ENCODE measurements around the gene VCL.
"Not testable (repeated sequence)": the region's sequence is repeated elsewhere in the genome, so short reads cannot be mapped to it uniquely, and the experiment has no call there.

The VCL gene

DNA sequence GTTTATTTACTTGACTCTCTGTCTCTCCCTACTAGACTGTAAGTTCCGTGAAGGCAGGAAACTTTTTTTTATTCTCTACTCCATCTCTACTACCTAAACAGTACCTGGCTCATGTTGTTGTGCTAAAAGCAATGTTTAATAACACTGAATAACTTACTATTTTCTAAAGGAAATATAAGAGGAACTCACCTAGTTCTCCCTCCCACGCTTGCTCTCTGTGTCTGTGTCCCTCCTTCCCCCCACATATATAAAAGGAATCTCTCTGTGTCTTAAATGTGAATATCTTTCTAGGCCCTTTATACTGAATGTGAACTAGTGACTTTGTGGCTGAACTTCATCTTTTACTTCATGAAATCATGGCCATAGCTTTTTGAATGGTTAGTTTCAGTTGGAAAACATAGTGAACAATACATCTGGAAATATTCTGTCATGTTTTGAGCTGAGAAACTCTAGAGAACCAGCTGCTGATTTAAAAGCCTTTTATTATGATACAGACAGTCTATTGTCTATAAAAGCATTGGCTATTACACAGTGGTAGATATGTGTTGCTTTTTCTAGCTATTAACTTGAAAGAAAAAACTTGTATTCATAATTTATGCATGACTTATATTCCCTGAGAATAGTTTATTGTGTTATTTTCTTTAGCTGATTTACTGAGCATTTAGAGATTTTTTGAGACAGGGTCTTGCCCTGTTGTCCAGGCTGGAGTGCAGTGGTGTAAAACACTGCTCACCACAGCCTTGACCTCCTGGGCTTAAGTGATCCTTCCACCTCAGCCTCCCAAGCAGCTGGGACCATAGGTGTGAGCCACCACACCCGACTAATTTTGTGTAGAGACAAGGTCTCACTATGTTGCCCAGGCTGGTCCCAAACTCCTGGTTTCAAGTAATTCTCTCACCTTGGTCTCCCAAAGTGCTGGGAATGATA lies 42.5 kb downstream of the VCL start:
- no peak for DNase-seq (ENCODE audit: low read depth)

DNA sequence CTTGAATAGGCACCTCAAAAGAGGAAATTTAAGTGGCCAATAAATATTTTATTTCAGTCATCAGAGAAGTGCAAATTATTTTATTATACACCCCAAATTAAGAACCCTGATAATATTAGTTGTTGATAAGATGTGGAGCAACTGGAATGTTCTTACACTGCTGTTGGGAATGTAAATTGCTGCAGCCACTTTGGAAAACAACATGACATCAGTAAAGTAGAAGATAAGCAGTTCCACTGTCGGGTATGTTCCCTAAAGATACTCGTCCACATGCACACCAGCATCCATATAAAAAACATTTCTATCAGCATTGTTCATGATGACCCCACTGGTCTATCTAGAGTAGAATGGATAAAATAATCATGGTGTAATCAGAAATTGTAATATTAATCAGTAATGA lies 46.5 kb downstream of the VCL start:
- DNase-seq (ENCODE audit: low read depth), result no peak

- DNase-seq (ENCODE audit: low read depth), result peak; percentile 93
Observed at GRCh38 chr10:74047304-74047703, 49.4 kb downstream of the VCL start.

GRCh38 chr10:74047871-74048270 lies 50.0 kb downstream of the VCL start:
- peak; percentile 47 for DNase-seq (ENCODE audit: low read depth)

DNA sequence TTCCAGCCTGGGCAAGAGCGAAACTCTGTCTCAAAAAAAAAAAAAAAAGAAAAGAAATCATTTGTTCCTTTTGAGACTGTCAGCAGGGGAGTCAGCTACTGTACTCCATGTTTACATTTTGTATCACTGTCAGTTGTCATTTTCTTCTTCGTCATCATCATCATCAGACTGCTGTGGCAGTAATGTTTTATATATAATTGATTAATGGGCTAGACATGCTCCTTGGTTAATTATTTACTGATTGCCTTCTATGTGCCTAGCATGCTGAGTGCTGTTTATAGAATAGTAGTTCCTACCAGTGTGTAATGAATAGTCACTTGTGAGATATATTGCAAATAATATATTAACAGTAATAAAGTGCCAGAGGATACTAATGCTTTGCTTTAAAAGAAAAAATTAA lies 50.5 kb downstream of the VCL start:
- no peak for DNase-seq (ENCODE audit: low read depth)

DNA sequence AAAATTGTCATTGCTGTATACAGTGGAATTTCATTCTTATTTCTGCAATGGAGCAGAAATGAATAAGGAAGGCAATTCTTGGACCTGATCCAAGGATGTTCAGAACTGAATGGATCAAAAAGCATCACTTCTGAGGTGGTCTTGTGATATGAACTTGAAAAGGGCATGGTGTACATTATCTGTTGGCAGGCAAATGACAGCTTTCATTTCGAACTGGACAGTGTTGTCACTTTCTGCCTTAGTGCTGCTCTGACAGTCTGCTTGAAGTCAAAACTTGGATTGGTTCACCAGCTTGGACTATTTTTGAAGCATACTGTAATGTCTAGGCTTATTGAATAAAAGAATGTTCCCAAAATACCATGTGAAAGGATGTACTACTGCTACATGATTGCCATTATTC lies 52.0 kb downstream of the VCL start:
- no peak for DNase-seq (ENCODE audit: low read depth)

GRCh38 chr10:74050653-74051052 lies 52.7 kb downstream of the VCL start:
- DNase-seq (ENCODE audit: low read depth), result no peak

GRCh38 chr10:74051736-74052342 lies 53.9 kb downstream of the VCL start:
- no peak for DNase-seq (ENCODE audit: low read depth)

DNA sequence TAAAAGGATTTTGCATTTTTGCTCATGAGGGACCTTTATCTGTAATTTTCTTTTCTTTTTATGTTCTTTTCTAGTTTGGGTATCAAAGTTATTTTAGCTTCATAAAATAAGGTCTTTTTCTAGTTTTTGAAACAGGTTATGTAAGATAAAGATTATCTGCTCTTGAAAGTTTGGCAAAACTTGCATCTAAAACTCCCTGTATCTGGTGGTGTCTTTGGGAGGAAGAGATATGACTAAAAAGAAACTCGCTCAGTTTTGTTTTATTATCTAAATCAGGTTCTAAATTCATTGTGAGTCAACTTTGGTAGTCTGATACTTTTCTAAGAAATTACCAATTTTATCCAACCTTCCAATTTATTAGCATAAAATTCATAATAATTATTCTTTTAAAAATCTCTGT lies 55.1 kb downstream of the VCL start:
- no peak for DNase-seq (ENCODE audit: low read depth)

GRCh38 chr10:74055383-74056049 lies 57.6 kb downstream of the VCL start:
- no peak for DNase-seq (ENCODE audit: low read depth)

DNA sequence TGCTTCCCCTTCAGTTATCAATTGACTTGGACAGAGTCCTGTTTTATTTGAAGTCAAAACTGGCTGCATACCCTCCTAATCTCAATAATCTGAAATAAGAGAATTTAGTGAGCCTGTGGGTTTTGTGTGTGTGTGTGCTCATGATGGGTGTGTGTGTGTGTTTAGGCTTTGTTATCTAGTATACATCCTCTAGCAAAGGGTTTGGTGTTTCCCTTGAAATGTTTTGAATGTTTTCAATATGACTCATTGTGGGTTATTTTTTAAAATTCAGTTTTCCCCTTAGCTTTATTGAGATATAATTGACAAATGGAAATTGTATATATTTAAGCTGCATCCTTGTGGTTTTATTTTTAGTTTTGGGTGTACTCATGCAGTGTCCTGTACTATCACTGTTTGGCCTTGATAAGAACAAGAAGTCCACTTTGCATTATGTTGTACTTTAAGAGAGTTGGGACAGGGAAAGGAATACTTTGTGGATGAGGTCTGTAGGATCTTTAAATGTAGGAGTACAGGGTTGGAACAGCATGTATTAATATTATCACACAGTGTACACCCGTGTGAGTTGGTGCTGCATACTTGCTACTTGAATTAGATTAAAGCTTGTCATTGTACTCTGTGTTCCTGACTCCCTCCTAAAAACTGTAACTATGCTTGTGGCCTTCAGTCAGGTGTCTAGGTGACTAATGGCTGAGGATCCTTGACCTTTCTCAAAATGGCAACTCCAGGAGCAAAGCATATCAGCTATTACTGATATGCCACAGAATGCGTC lies 58.3 kb downstream of the VCL start:
- no peak for DNase-seq (ENCODE audit: low read depth)

DNA sequence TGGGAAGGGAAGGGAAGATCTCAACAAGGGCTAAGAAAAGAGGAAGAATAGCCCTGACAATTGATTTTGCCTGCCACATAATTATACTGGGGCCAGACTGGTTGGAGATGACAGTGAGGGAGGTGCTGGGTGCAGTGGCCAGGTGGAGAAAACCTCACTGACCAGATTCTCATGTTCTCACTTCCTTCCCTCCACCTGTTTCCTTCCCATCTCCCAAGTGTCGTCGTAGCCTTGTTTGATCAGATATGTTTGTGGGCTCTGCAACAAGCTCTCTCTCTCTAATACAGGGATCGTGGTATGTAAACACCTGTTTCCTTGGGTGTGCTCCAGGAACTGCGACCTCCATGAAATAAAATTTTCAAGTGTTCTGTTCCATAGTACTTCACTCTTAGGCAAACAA lies 60.2 kb downstream of the VCL start:
- DNase-seq (ENCODE audit: low read depth), result no peak

DNA sequence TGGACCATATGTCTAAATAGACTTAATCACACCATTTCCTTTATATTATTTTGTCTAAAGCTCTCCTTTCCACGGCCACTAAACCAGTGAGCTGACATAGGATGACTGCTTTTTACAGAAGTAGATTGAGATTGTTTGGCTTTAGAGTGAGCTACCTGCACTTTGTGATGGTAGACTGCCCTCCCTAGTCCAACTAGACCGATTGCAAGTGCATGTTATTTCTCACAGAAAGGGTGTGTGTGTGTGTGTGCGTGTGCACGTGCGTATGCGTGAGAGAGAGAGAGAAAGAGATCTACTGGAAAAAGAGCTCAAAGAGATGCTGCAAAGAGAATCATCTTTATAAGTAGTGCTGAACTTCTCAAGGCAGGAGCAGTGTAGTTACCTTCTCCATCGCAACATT lies 60.7 kb downstream of the VCL start:
- no peak for DNase-seq (ENCODE audit: low read depth)

DNA sequence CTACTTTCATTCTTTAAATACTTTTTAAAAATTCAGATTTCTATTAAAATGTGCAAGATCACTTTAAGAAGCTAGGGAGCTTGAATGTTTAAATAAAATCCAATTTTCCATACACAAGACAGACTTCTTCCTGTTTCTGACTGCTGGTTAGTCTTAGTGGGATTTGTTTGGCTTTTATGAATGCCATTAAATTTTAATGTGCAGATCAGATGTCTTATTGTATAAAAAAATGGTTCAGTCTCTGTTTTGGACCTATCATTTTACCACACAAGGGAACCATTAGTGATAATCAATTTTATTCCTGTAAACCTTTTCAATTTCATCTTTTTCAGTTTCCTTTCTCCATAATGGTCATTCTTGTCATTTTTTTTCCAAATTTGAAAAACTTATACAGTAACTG lies 63.2 kb downstream of the VCL start:
- DNase-seq (ENCODE audit: low read depth), result no peak

GRCh38 chr10:74061978-74062377 lies 64.1 kb downstream of the VCL start:
- not testable (repeated sequence) for DNase-seq (ENCODE audit: low read depth)

DNA sequence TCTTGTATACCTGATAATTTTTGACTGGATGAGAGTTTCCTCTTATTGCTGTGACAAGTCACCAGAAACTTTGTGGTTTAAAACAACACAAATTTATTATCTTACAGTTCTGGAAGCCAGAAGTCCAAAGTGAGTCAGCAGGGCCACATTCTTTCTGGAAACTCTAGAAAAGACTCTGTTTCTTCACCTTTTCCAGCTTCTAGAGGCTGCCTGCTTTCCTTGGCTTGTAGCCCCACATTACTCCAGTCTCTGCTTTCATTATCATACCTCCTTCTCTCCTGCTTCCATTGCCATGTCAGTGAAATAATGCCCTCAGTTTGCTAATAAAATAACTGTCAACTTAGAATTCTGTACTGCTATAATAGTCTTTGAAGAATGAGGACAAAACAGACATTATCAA lies 65.3 kb downstream of the VCL start:
- no peak for DNase-seq (ENCODE audit: low read depth)

GRCh38 chr10:74067373-74068352 lies 69.7 kb downstream of the VCL start:
- no peak for DNase-seq (ENCODE audit: low read depth)

DNA sequence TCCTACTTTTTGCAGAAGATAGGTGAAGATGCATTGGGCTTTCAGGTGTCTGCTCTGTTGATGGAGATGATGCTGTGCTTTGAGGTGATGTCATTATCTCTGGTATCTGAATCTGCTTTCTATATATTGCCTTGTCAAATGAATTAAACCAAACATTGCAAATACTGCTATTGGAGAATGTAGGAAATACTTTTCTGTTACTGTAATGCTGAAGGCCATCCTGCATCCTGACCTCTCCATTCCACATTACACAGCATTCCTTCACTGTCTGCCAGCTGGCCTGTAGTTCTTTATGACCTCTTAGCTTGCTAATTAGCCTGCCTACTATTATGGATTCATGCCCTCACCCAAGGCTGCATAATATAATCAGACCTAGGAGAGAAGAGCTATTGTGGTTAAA lies 73.2 kb downstream of the VCL start:
- DNase-seq (ENCODE audit: low read depth), result peak; percentile 84

GRCh38 chr10:74072503-74072902 lies 74.6 kb downstream of the VCL start:
- DNase-seq (ENCODE audit: low read depth), result no peak

DNA sequence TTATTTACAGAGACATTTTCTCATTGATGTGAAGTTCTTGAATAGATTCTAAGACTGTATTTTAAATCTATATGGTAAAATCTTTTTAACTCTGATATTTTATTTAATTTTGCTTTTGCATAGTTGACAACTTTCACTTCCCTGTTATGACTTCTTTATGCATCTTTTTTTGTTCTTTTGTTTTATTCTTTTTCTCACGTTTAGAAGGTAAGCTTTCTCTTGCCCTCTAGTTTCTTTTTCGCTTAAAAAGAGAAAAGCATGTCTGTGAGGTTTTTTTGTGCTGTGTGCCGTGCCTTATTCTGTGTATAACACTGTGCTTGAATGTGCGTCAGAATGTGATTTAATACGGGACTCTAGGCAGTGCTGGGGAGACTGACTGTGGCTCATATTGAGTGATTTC lies 78.0 kb downstream of the VCL start:
- no peak for DNase-seq (ENCODE audit: low read depth)

DNA sequence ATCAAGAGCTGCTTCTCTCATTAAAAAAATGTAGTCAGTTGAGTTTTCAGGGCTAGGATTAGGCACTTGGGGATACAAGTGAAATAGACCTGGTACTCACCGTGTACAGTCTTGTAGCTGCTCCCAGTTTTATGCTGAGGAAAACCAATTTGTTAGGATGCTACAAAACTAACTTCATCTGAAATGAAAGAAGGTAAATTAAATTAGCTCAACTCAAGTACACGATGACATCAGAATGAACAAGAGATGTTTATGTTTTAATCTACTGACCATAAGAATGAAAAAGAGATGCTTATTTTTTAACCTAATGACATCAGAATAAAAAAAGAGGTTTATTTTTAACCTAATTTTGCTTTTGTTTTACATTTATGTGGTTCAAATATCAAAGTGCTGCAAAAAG lies 79.0 kb downstream of the VCL start:
- DNase-seq (ENCODE audit: low read depth), result no peak

Measured in GM04503 (cell line).